ENCODE measurements around the gene PPFIA1. TPM values are rescaled to one million over a fixed set of nuclear protein-coding genes. Genes with fewer than 3 reads are reported as not detected.

PPFIA1 gene
- polyA plus RNA-seq, 2 of the 4 experiments (the other 2 are of a cell fraction), result 23.3 to 45.6 TPM

DNA sequence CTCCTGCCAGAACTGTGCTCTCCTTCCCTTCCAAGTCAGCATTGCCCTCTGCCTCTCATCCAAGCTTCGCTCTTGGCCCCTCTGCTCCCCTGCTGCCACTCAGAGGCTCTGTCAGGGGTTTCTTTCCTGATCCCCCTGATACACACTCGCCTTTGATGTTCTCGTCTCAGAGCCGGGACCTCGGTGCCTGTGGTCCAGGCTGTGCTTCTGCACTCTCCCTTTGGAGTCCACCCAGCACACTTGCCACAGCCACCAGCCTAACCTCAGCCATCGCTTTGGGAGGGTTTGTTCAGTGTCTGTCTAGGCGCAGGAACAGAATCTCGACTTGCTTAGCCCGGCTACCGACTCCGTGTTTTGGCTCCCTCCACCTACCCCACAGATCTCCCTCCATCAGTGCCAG lies 29.1 kb downstream of the PPFIA1 start:
- no peak overlapping the region for H3K4me3 ChIP-seq
- TF ChIP-seq NFE2L2 (conservative IDR thresholded peaks at IDR 0.05; ENCODE audit: low read length), result no peak
- TF ChIP-seq HES2 (IDR thresholded peaks at IDR 0.05), result no peak
- TF ChIP-seq TP53 (CRISPR knock-in tag; IDR thresholded peaks at IDR 0.05), result no peak
- no peak for TF ChIP-seq NPAS2 (CRISPR knock-in tag; IDR thresholded peaks at IDR 0.05; ENCODE audit: borderline replicate concordance)
- TF ChIP-seq CEBPB (IDR thresholded peaks at IDR 0.05), result no peak
- TF ChIP-seq CHD4 (IDR thresholded peaks at IDR 0.05; ENCODE audit: borderline replicate concordance), result no peak
- TF ChIP-seq HDAC2 (IDR thresholded peaks at IDR 0.05), result no peak
- no peak for TF ChIP-seq MAX (IDR thresholded peaks at IDR 0.05)
- no peak for TF ChIP-seq SREBF2 (IDR thresholded peaks at IDR 0.05)
- TF ChIP-seq JUN (IDR thresholded peaks at IDR 0.05), result no peak
- no peak for TF ChIP-seq MYC (IDR thresholded peaks at IDR 0.05; ENCODE audit: borderline replicate concordance, low read length)
- TF ChIP-seq RNF2 (IDR thresholded peaks at IDR 0.05; ENCODE audit: borderline replicate concordance, low read depth), result no peak
- no peak for TF ChIP-seq RARB (CRISPR knock-in tag; IDR thresholded peaks at IDR 0.05)
- TF ChIP-seq BCL3 (IDR thresholded peaks at IDR 0.05), result no peak
- TF ChIP-seq POLR2A (IDR thresholded peaks at IDR 0.05; ENCODE audit: low read length), result no peak
- TF ChIP-seq CHD2 (IDR thresholded peaks at IDR 0.05; ENCODE audit: low read length, partially characterized antibody), result no peak
- TF ChIP-seq FOXS1 (CRISPR knock-in tag; IDR thresholded peaks at IDR 0.05), result no peak
- TF ChIP-seq HOXB5 (CRISPR knock-in tag; IDR thresholded peaks at IDR 0.05), result no peak
- no peak for ATAC-seq
- POLR2A ChIA-PET, result no interaction called here
- no peak for FAIRE-seq
- H3K4me1 ChIP-seq, result 0 out of 3 replicates have a peak, but pooled peaks cover 2% of the 10 kb centered on the region
- no peaks in the 10 kb centered on the region for H3K9me3 ChIP-seq
- 95% methylated on average over 11 of the region's 11 CpGs for WGBS (ENCODE audit: missing lambda C conversion rate)
- CTCF ChIA-PET, result no interaction called here
- no peak for DNase-seq (ENCODE audit: low read depth in 1 of 2, low spot score in 1 of 2)
- no peak overlapping the region for H3K4me2 ChIP-seq
- H3K27ac ChIP-seq, result no peak overlapping the region

GRCh38 chr11:70301191-70301590 lies 30.7 kb downstream of the PPFIA1 start:
- Histone ChIP-seq H3K4me2 (no peak overlapping the region), H3K27ac (no peak overlapping the region), H3K4me1 (peaks cover 11% of the 10 kb centered on the region; the same call in 1 of the 3 replicates), H3K4me3 (no peak overlapping the region), H3K9me3 (no peaks in the 10 kb centered on the region)
- ChIA-PET CTCF (interaction anchor here (0.7 to 1.0 kb wide), 2 partner anchors 12 to 57 kb away, joined by 3 read pairs; no protein-coding TSS in a partner anchor), POLR2A (no interaction called here)
- 88% methylated on average over 2 of the region's 2 CpGs for WGBS (ENCODE audit: missing lambda C conversion rate)
- no peak for ATAC-seq
- no peak for DNase-seq (ENCODE audit: low read depth in 1 of 2, low spot score in 1 of 2)
- TF ChIP-seq HOXA7 (CRISPR knock-in tag; IDR thresholded peaks at IDR 0.05), result no peak
- TF ChIP-seq ESRRA (IDR thresholded peaks at IDR 0.05; ENCODE audit: borderline replicate concordance, low read length), result no peak
- TF ChIP-seq CHD2 (IDR thresholded peaks at IDR 0.05; ENCODE audit: low read length, partially characterized antibody), result no peak
- no peak for TF ChIP-seq FOSL2 (IDR thresholded peaks at IDR 0.05)
- no peak for TF ChIP-seq FOSL2 (CRISPR knock-in tag; IDR thresholded peaks at IDR 0.05)
- TF ChIP-seq SMC3 (IDR thresholded peaks at IDR 0.05), result no peak
- TF ChIP-seq, protein P1, sequence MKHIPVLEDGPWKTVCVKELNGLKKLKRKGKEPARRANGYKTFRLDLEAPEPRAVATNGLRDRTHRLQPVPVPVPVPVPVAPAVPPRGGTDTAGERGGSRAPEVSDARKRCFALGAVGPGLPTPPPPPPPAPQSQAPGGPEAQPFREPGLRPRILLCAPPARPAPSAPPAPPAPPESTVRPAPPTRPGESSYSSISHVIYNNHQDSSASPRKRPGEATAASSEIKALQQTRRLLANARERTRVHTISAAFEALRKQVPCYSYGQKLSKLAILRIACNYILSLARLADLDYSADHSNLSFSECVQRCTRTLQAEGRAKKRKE (CRISPR knock-in tag; IDR thresholded peaks at IDR 0.05; ENCODE audit: low read depth), result no peak
- no peak for TF ChIP-seq CHD4 (IDR thresholded peaks at IDR 0.05; ENCODE audit: borderline replicate concordance)
- no peak for TF ChIP-seq NPAS2 (CRISPR knock-in tag; IDR thresholded peaks at IDR 0.05; ENCODE audit: borderline replicate concordance)
- TF ChIP-seq MAX (IDR thresholded peaks at IDR 0.05), result no peak
- TF ChIP-seq TP53 (CRISPR knock-in tag; IDR thresholded peaks at IDR 0.05), result no peak
- TF ChIP-seq REST (IDR thresholded peaks at IDR 0.05), result no peak
- TF ChIP-seq HOXB5 (CRISPR knock-in tag; IDR thresholded peaks at IDR 0.05), result no peak
- TF ChIP-seq POLR2A (IDR thresholded peaks at IDR 0.05; ENCODE audit: low read length), result no peak
- TF ChIP-seq GATA3 (IDR thresholded peaks at IDR 0.05; ENCODE audit: borderline replicate concordance), result no peak
- no peak for TF ChIP-seq ZNF302 (CRISPR knock-in tag; IDR thresholded peaks at IDR 0.05)
- TF ChIP-seq HDAC2 (IDR thresholded peaks at IDR 0.05), result no peak
- no peak for FAIRE-seq
